Natural killer cell (primary cell): ENCODE results near the gene ITCH. TPM values are rescaled to one million over a fixed set of nuclear protein-coding genes. Genes with fewer than 3 reads are reported as not detected.

Source experiments
- ATAC-seq, 3 donors: fragments of 150-1000 bp in 2 of 3; fragments of 200-7000 bp in 1 of 3; cut with Tn5 transposase; 1 replicate in 1 of 3; 2 replicates in 2 of 3; pipeline ENCODE4 v1.10.0; 2021; ENCODE audit warnings: mild to moderate bottlenecking in 2 of 3, moderate library complexity in 2 of 3
- DNase-seq, 2 donors: peaks; one replicate each; pipeline versions ENCODE4 v3.0.0 to v3.0.0-alpha.2; 2013 to 2021; ENCODE audit warnings: mixed read lengths in 1 of 2
- H3K27ac ChIP-seq: one replicate; pipeline ENCODE4 v1.5.1; 2013; ENCODE audit warnings: mild to moderate bottlenecking, low read length
- H3K27me3 ChIP-seq: one replicate; pipeline ENCODE4 v1.6.1; 2013; ENCODE audit warnings: low read length; ENCODE audit not compliant: control insufficient read depth, insufficient read depth
- H3K36me3 ChIP-seq: one replicate; pipeline ENCODE4 v1.6.1; 2013; ENCODE audit warnings: low read length; ENCODE audit not compliant: control insufficient read depth, insufficient read depth
- H3K4me1 ChIP-seq: one replicate; pipeline ENCODE4 v1.6.1; 2013; ENCODE audit warnings: low read length; ENCODE audit not compliant: control insufficient read depth, insufficient read depth
- H3K4me3 ChIP-seq: one replicate; pipeline ENCODE4 v1.5.1; 2013; ENCODE audit warnings: low read length
- H3K9me3 ChIP-seq: one replicate; pipeline ENCODE4 v1.6.1; 2013; ENCODE audit warnings: low read length; ENCODE audit not compliant: control insufficient read depth, insufficient read depth
- H3K27ac Mint-ChIP-seq, 2 donors: one replicate each; pipeline ENCODE4 v1.8.0; 2022; ENCODE audit warnings: mild to moderate bottlenecking in 2 of 2, mixed read lengths in 2 of 2, moderate library complexity in 1 of 2
- H3K27me3 Mint-ChIP-seq, 2 donors: one replicate each; pipeline ENCODE4 v1.8.0; 2022; ENCODE audit warnings: low read depth in 2 of 2, mixed read lengths in 2 of 2
- H3K36me3 Mint-ChIP-seq: one replicate; pipeline ENCODE4 v1.8.0; 2022; ENCODE audit warnings: mixed read lengths
- H3K4me1 Mint-ChIP-seq, 2 donors: one replicate each; pipeline ENCODE4 v1.8.0; 2022; ENCODE audit warnings: mixed read lengths in 2 of 2
- H3K4me3 Mint-ChIP-seq: one replicate; pipeline ENCODE4 v1.8.0; 2022; ENCODE audit warnings: mild to moderate bottlenecking, moderate library complexity, mixed read lengths
- H3K9me3 Mint-ChIP-seq, 2 donors: one replicate each; pipeline ENCODE4 v1.8.0; 2022; ENCODE audit warnings: mixed read lengths in 2 of 2
- CTCF ChIP-seq: fragments of 200-600 bp; IDR thresholded peaks from one replicate; pipeline ENCODE4 v1.8.0; 2022; ENCODE audit warnings: antibody characterized with exemption
- WGBS: methylation state at CpG from one replicate; pipeline ENCODE4 v1.1.7; 2013; ENCODE audit warnings: missing lambda C conversion rate; ENCODE audit not compliant: insufficient coverage; 5-methylcytosine and 5-hydroxymethylcytosine counted together
- intact Hi-C: fragments of 100-400 bp; cut with micrococcal nuclease; formaldehyde crosslinking; loops from one replicate; pipeline ENCODE4 v1.14.2; 2022
- total RNA-seq, 4 donors: library from RNA; stranded (reverse); fragments of 120-200 nt in 1 of 4; gene quantifications; one replicate each; pipeline versions ENCODE4 v1.2.3 to v1.2.4, GENCODE V29; 2013 to 2022

The ITCH gene
- total RNA-seq, 3 donors from 2014 or later (not counting 1 experiment from before 2014, with no cell fraction given) = 157 to 182 (median 163) TPM

- Mint-ChIP-seq H3K27me3 (no peaks in the 10 kb centered on the region), H3K4me3 (no peak overlapping the region), H3K36me3 (peaks cover 9% of the 10 kb centered on the region), H3K9me3 (no peaks in the 10 kb centered on the region), H3K4me1 (peaks cover 13 to 15% of the 10 kb centered on the region in 2 donors), H3K27ac (peak overlapping the region in 1 of 2 donors; percentile 11)
- no peak overlapping the region for H3K27ac ChIP-seq
- ATAC-seq (no peak), DNase-seq (no peak)
- WGBS = 88% methylated on average over 3 of the region's 3 CpGs
- H3K36me3 ChIP-seq = peaks cover 73% of the 10 kb centered on the region
- H3K4me3 ChIP-seq = no peak overlapping the region
- no peaks in the 10 kb centered on the region for H3K9me3 ChIP-seq
- intact Hi-C loops = no loop called here
- H3K4me1 ChIP-seq = no peaks in the 10 kb centered on the region
- no peaks in the 10 kb centered on the region for H3K27me3 ChIP-seq
- no peak for TF ChIP-seq CTCF
These were observed 95.6 kb downstream of the ITCH start for GRCh38 chr20:34458631-34459030.

GRCh38 chr20:34459209-34459897 is 96.3 kb downstream of the ITCH start:
- Histone ChIP-seq H3K4me3 (no peak overlapping the region), H3K36me3 (peaks cover 76% of the 10 kb centered on the region), H3K27me3 (no peaks in the 10 kb centered on the region), H3K4me1 (no peaks in the 10 kb centered on the region), H3K9me3 (no peaks in the 10 kb centered on the region), H3K27ac (no peak overlapping the region)
- H3K4me3 Mint-ChIP-seq = no peak overlapping the region
- no peaks in the 10 kb centered on the region for H3K9me3 Mint-ChIP-seq
- WGBS = 96% methylated on average over 4 of the region's 5 CpGs
- intact Hi-C loops = no loop called here
- DNase-seq (no peak), ATAC-seq (no peak)
- peaks cover 9% of the 10 kb centered on the region for H3K36me3 Mint-ChIP-seq
- peaks cover 15% of the 10 kb centered on the region in 2 donors for H3K4me1 Mint-ChIP-seq
- H3K27me3 Mint-ChIP-seq = no peaks in the 10 kb centered on the region
- peak overlapping the region in 1 of 2 donors; percentile 81 for H3K27ac Mint-ChIP-seq
- TF ChIP-seq CTCF = no peak

GRCh38 chr20:34461779-34462087 is 98.7 kb downstream of the ITCH start:
- DNase-seq = no peak
- Histone ChIP-seq H3K4me1 (no peaks in the 10 kb centered on the region), H3K27ac (no peak overlapping the region), H3K36me3 (peaks cover 83% of the 10 kb centered on the region), H3K9me3 (no peaks in the 10 kb centered on the region), H3K4me3 (no peak overlapping the region), H3K27me3 (no peaks in the 10 kb centered on the region)
- Mint-ChIP-seq H3K27ac (peak overlapping the region; percentile 68 to 81), H3K9me3 (no peaks in the 10 kb centered on the region), H3K27me3 (no peaks in the 10 kb centered on the region), H3K36me3 (peaks cover 9% of the 10 kb centered on the region), H3K4me3 (no peak overlapping the region), H3K4me1 (peaks cover 25 to 29% of the 10 kb centered on the region in 2 donors)
- no peak for TF ChIP-seq CTCF
- ATAC-seq = no peak
- intact Hi-C loops = no loop called here
- 87% methylated on average over 2 of the region's 2 CpGs for WGBS

- H3K27ac Mint-ChIP-seq = peak overlapping the region; percentile 45 to 58
- H3K36me3 ChIP-seq = peaks cover 63% of the 10 kb centered on the region
- intact Hi-C loops = no loop called here
These were observed 105.9 kb downstream of the ITCH start for GRCh38 chr20:34468951-34469350.

More at GRCh38 chr20:34468951-34469350, 105.9 kb downstream of the ITCH start:
- Mint-ChIP-seq H3K4me1 (peaks cover 23 to 31% of the 10 kb centered on the region in 2 donors), H3K4me3 (no peak overlapping the region), H3K27me3 (no peaks in the 10 kb centered on the region), H3K9me3 (no peaks in the 10 kb centered on the region), H3K36me3 (no peaks in the 10 kb centered on the region)
- H3K27me3 ChIP-seq = no peaks in the 10 kb centered on the region
- H3K9me3 ChIP-seq = no peaks in the 10 kb centered on the region
- no peak overlapping the region for H3K4me3 ChIP-seq
- H3K4me1 ChIP-seq = peaks cover 7% of the 10 kb centered on the region
- no peak for TF ChIP-seq CTCF
- H3K27ac ChIP-seq = no peak overlapping the region
- WGBS = 100% methylated on average over 1 of the region's 1 CpG
- no peak for ATAC-seq
- no peak for DNase-seq
